Endothelial cell of hepatic sinusoid (primary cell): ENCODE results near the gene NKD1.

ENCODE experiments used
- in situ Hi-C: cut with HindIII; loops from 2 replicates; pipeline ENCODE4 v1.10.0; 2017; ENCODE audit warnings: low sequenced_read_pairs

The NKD1 gene

GRCh38 chr16:50610331-50611262 is 62.4 kb downstream of the NKD1 start:
- in situ Hi-C loops: loop anchor here (5.0 kb wide), 1 partner anchor 37 kb away; no protein-coding TSS in a partner anchor

- in situ Hi-C loops: loop anchor here (5.0 kb wide), 1 partner anchor 36 kb away; no protein-coding TSS in a partner anchor
Measured at GRCh38 chr16:50611332-50611934, 63.2 kb downstream of the NKD1 start.

- in situ Hi-C loops: loop anchor here (5.0 kb wide), 1 partner anchor 35 kb away; no protein-coding TSS in a partner anchor
Measured at GRCh38 chr16:50611995-50612848, 64.0 kb downstream of the NKD1 start.

GRCh38 chr16:50612849-50613198 is 64.6 kb downstream of the NKD1 start:
- in situ Hi-C loops: loop anchor here (5.0 kb wide), 1 partner anchor 34 kb away; no protein-coding TSS in a partner anchor

- in situ Hi-C loops: loop anchor here (5.0 kb wide), 1 partner anchor 34 kb away; no protein-coding TSS in a partner anchor
Measured at GRCh38 chr16:50613281-50613963, 65.2 kb downstream of the NKD1 start.

GRCh38 chr16:50613964-50614474 is 65.8 kb downstream of the NKD1 start:
- in situ Hi-C loops: loop anchor here (5.0 kb wide), 1 partner anchor 33 kb away; no protein-coding TSS in a partner anchor

GRCh38 chr16:50614955-50615724 is 66.9 kb downstream of the NKD1 start:
- in situ Hi-C loops: loop anchor here (5.0 kb wide), 1 partner anchor 32 kb away; no protein-coding TSS in a partner anchor

- in situ Hi-C loops: no loop called here
Measured at GRCh38 chr16:50615891-50616290, 67.7 kb downstream of the NKD1 start.

- in situ Hi-C loops: no loop called here
Measured at GRCh38 chr16:50616386-50616785, 68.2 kb downstream of the NKD1 start.

- in situ Hi-C loops: no loop called here
Measured at GRCh38 chr16:50616883-50617645, 68.9 kb downstream of the NKD1 start.

GRCh38 chr16:50617646-50618184 is 69.5 kb downstream of the NKD1 start:
- in situ Hi-C loops: no loop called here

- in situ Hi-C loops: no loop called here
Measured at GRCh38 chr16:50618238-50618918, 70.2 kb downstream of the NKD1 start.

- in situ Hi-C loops: no loop called here
Measured at GRCh38 chr16:50619702-50620491, 71.7 kb downstream of the NKD1 start.

- in situ Hi-C loops: no loop called here
Measured at GRCh38 chr16:50620646-50621451, 72.7 kb downstream of the NKD1 start.

- in situ Hi-C loops: no loop called here
Measured at GRCh38 chr16:50621452-50621792, 73.2 kb downstream of the NKD1 start.

GRCh38 chr16:50622029-50622428 is 73.8 kb downstream of the NKD1 start:
- in situ Hi-C loops: no loop called here
